H9 (cell line): ENCODE results near the gene LYPD6. TPM values are rescaled to one million over a fixed set of nuclear protein-coding genes. Genes with fewer than 3 reads are reported as not detected.

ENCODE experiments used
- DNase-seq: peaks from one replicate; pipeline ENCODE4 v3.0.0-alpha.2; 2017
- H2AFZ ChIP-seq: one replicate; pipeline ENCODE4 v1.6.1; 2013; ENCODE audit warnings: mild to moderate bottlenecking, low read length, control low read depth, moderate library complexity
- H2AK5ac ChIP-seq: 2 replicates; pipeline ENCODE4 v1.6.1; 2013; ENCODE audit warnings: low read length, control low read depth, mixed read lengths; ENCODE audit not compliant: insufficient read length
- H2BK120ac ChIP-seq: one replicate; pipeline ENCODE4 v1.6.1; 2013; ENCODE audit warnings: low read depth, mild to moderate bottlenecking, low read length, control low read depth, inconsistent platforms; ENCODE audit not compliant: poor library complexity, severe bottlenecking
- H2BK12ac ChIP-seq: 2 replicates; pipeline ENCODE4 v1.6.1; 2013; ENCODE audit warnings: low read length, control low read depth, mixed read lengths, low read depth; ENCODE audit not compliant: insufficient read length
- H2BK15ac ChIP-seq: 2 replicates; pipeline ENCODE4 v1.6.1; 2013; ENCODE audit warnings: low read depth, low read length, control low read depth
- H2BK20ac ChIP-seq: one replicate; pipeline ENCODE4 v1.6.1; 2013; ENCODE audit warnings: low read depth, mild to moderate bottlenecking, low read length, control low read depth, inconsistent platforms; ENCODE audit not compliant: poor library complexity, severe bottlenecking
- H2BK5ac ChIP-seq: 2 replicates; pipeline ENCODE4 v1.6.1; 2013; ENCODE audit warnings: low read length, control low read depth, mixed read lengths; ENCODE audit not compliant: insufficient read length
- H3K14ac ChIP-seq: 2 replicates; pipeline ENCODE4 v1.6.1; 2013; ENCODE audit warnings: low read length, control low read depth; ENCODE audit not compliant: insufficient read depth
- H3K18ac ChIP-seq: 2 replicates; pipeline ENCODE4 v1.6.1; 2013; ENCODE audit warnings: low read depth, mild to moderate bottlenecking, mixed read lengths, low read length, control low read depth; ENCODE audit not compliant: insufficient read length
- H3K23ac ChIP-seq: 2 replicates; pipeline ENCODE4 v1.6.1; 2013; ENCODE audit warnings: low read length, control low read depth, mixed read lengths, low read depth; ENCODE audit not compliant: insufficient read length
- H3K23me2 ChIP-seq: 2 replicates; pipeline ENCODE4 v1.6.1; 2013; ENCODE audit warnings: low read depth, mild to moderate bottlenecking, mixed read lengths, low read length, control low read depth; ENCODE audit not compliant: insufficient read length, poor library complexity, severe bottlenecking
- H3K27ac ChIP-seq: 2 replicates; pipeline ENCODE4 v1.5.1; 2013; ENCODE audit warnings: low read length, control low read depth, mixed read lengths, low read depth; ENCODE audit not compliant: insufficient read length
- H3K27me3 ChIP-seq: 2 replicates; pipeline ENCODE4 v1.6.1; 2013; ENCODE audit warnings: low read length, control low read depth, inconsistent platforms; ENCODE audit not compliant: insufficient read depth
- H3K4ac ChIP-seq: 2 replicates; pipeline ENCODE4 v1.6.1; 2013; ENCODE audit warnings: low read depth, mild to moderate bottlenecking, control low read depth, inconsistent platforms, low read length, moderate library complexity
- H3K4me1 ChIP-seq: 2 replicates; pipeline ENCODE4 v1.6.1; 2013; ENCODE audit warnings: low read length, control low read depth, inconsistent platforms; ENCODE audit not compliant: insufficient read depth
- H3K4me2 ChIP-seq: 2 replicates; pipeline ENCODE4 v1.6.1; 2013; ENCODE audit warnings: low read length, control low read depth, mixed read lengths; ENCODE audit not compliant: insufficient read length, insufficient read depth
- H3K56ac ChIP-seq: 2 replicates; pipeline ENCODE4 v1.6.1; 2013; ENCODE audit warnings: low read depth, mild to moderate bottlenecking, mixed read lengths, low read length, control low read depth; ENCODE audit not compliant: insufficient read length
- H3K79me1 ChIP-seq: 2 replicates; pipeline ENCODE4 v1.6.1; 2013; ENCODE audit warnings: low read depth, mild to moderate bottlenecking, moderate library complexity, low read length, control low read depth, inconsistent platforms; ENCODE audit not compliant: insufficient read depth, poor library complexity, severe bottlenecking
- H3K79me2 ChIP-seq: 2 replicates; pipeline ENCODE4 v1.6.1; 2013; ENCODE audit warnings: low read length, control low read depth, inconsistent platforms; ENCODE audit not compliant: insufficient read depth
- H3K9ac ChIP-seq: 2 replicates; pipeline ENCODE4 v1.6.1; 2013; ENCODE audit warnings: low read length, control low read depth, mixed read lengths; ENCODE audit not compliant: insufficient read length; ENCODE audit errors: extremely low read depth
- H3K9me3 ChIP-seq: one replicate; pipeline ENCODE4 v1.6.1; 2013; ENCODE audit warnings: low read depth, low read length, inconsistent platforms; ENCODE audit not compliant: control insufficient read depth
- H3T11ph ChIP-seq: one replicate; pipeline ENCODE4 v1.6.1; 2013; ENCODE audit warnings: mild to moderate bottlenecking, low read length, control low read depth, inconsistent platforms
- H4K20me1 ChIP-seq: one replicate; pipeline ENCODE4 v1.6.1; 2013; ENCODE audit not compliant: control insufficient read depth, insufficient read length, insufficient read depth
- H4K5ac ChIP-seq: 2 replicates; pipeline ENCODE4 v1.6.1; 2013; ENCODE audit warnings: low read depth, mild to moderate bottlenecking, mixed read lengths, low read length, control low read depth; ENCODE audit not compliant: insufficient read length
- H4K8ac ChIP-seq: replicated peaks from 2 replicates; pipeline ENCODE4 v1.6.1; 2013; ENCODE audit warnings: low read length, control low read depth, mixed read lengths, low read depth; ENCODE audit not compliant: insufficient read length
- H4K91ac ChIP-seq: 2 replicates; pipeline ENCODE4 v1.6.1; 2013; ENCODE audit warnings: low read depth, mild to moderate bottlenecking, moderate library complexity, mixed read lengths, low read length, control low read depth; ENCODE audit not compliant: insufficient read length
- H3K27ac Mint-ChIP-seq, 3 experiments: 2 replicates in 2 of 3; 3 replicates in 1 of 3; pipeline ENCODE4 v1.8.0; 2020 to 2021; ENCODE audit warnings: mixed read lengths in 3 of 3, mild to moderate bottlenecking in 1 of 3, moderate library complexity in 1 of 3
- H3K27me3 Mint-ChIP-seq: 2 replicates; pipeline ENCODE4 v1.8.0; 2021; ENCODE audit warnings: low read depth, mild to moderate bottlenecking, moderate library complexity, mixed read lengths
- H3K36me3 Mint-ChIP-seq, 3 experiments: 2 replicates in 2 of 3; 3 replicates in 1 of 3; pipeline ENCODE4 v1.8.0; 2020 to 2021; ENCODE audit warnings: low read depth in 3 of 3, mixed read lengths in 3 of 3; ENCODE audit not compliant: insufficient read depth in 1 of 3
- H3K4me1 Mint-ChIP-seq, 2 experiments: 2 replicates each; pipeline ENCODE4 v1.8.0; 2020; ENCODE audit warnings: mixed read lengths in 2 of 2
- H3K4me3 Mint-ChIP-seq, 2 experiments: 2 replicates in 1 of 2; 3 replicates in 1 of 2; pipeline ENCODE4 v1.8.0; 2020 to 2021; ENCODE audit warnings: mild to moderate bottlenecking in 2 of 2, mixed read lengths in 2 of 2, moderate library complexity in 1 of 2
- H3K9me3 Mint-ChIP-seq, 2 experiments: 2 replicates in 1 of 2; 3 replicates in 1 of 2; pipeline ENCODE4 v1.8.0; 2020; ENCODE audit warnings: mild to moderate bottlenecking in 2 of 2, mixed read lengths in 2 of 2, moderate library complexity in 1 of 2
- WGBS: extraction: QIAGEN DNeasy Blood & Tissue Kit; methylation state at CpG from one replicate; pipeline ENCODE4 v1.1.7; 2013; ENCODE audit warnings: missing lambda C conversion rate, low lambda C conversion rate, mixed read lengths; ENCODE audit not compliant: insufficient read length; ENCODE audit errors: extremely low coverage; 5-methylcytosine and 5-hydroxymethylcytosine counted together
- total RNA-seq: library from RNA; stranded (reverse); gene quantifications from 2 replicates; pipeline ENCODE4 v1.2.1, GENCODE V29; 2021
- TF ChIP-seq, protein P1 (sequence below): fragments of 200-600 bp; sonication (generic); conservative IDR thresholded peaks from 3 replicates; pipeline ENCODE4 v1.8.0; 2021; ENCODE audit warnings: antibody characterized with exemption, mild to moderate bottlenecking

LYPD6 gene
- total RNA-seq, 1 experiment from 2014 or later, result 3.0 TPM

DNA sequence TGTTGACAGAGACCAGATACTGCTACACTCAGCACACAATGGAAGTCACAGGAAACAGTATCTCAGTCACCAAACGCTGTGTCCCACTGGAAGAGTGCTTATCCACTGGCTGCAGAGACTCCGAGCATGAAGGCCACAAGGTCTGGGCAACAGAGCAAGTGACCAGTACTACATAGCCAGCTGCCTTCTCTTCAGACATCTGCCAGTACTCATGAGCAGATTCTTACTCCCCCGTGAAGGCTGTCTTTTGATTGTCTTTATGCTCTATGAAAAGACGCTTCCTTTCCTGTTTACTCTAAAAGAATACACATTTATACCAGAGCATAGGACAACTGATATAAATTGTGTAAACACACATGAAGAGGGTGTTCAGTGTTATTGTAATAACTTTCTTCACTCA lies 138.2 kb downstream of the LYPD6 start:
- no peak overlapping the region for H3K27ac Mint-ChIP-seq
- H3K9me3 Mint-ChIP-seq, result no peaks in the 10 kb centered on the region
- Histone ChIP-seq H2BK20ac (no peak overlapping the region), H2BK12ac (no peak overlapping the region), H3K4me2 (no peak overlapping the region), H4K8ac (no peak overlapping the region), H4K5ac (no peak overlapping the region), H3K23me2 (no peaks in the 10 kb centered on the region), H3K79me1 (no peaks in the 10 kb centered on the region), H3K23ac (no peak overlapping the region), H2BK120ac (no peak overlapping the region), H3K4me1 (no peaks in the 10 kb centered on the region), H3K18ac (no peak overlapping the region), H2BK5ac (no peak overlapping the region), H3K9ac (no peak overlapping the region), H2AFZ (no peak overlapping the region), H3K4ac (no peak overlapping the region), H4K20me1 (no peaks in the 10 kb centered on the region), H2AK5ac (no peak overlapping the region), H2BK15ac (no peak overlapping the region), H3K14ac (no peak overlapping the region), H3K27me3 (no peaks in the 10 kb centered on the region), H3K9me3 (no peaks in the 10 kb centered on the region), H3K27ac (no peak overlapping the region), H3T11ph (no peak overlapping the region), H3K79me2 (no peaks in the 10 kb centered on the region), H3K56ac (no peak overlapping the region), H4K91ac (no peak overlapping the region)
- H3K4me1 Mint-ChIP-seq, result peaks cover 3 to 8% of the 10 kb centered on the region in 2 experiments; a peak in 2 of 4 replicates
- no peak overlapping the region for H3K4me3 Mint-ChIP-seq
- H3K27me3 Mint-ChIP-seq, result no peaks in the 10 kb centered on the region
- no peaks in the 10 kb centered on the region; a peak in 2 of 7 replicates for H3K36me3 Mint-ChIP-seq
- WGBS, result no CpG with 5 or more reads among the region's 4 CpGs
- TF ChIP-seq, protein P1, sequence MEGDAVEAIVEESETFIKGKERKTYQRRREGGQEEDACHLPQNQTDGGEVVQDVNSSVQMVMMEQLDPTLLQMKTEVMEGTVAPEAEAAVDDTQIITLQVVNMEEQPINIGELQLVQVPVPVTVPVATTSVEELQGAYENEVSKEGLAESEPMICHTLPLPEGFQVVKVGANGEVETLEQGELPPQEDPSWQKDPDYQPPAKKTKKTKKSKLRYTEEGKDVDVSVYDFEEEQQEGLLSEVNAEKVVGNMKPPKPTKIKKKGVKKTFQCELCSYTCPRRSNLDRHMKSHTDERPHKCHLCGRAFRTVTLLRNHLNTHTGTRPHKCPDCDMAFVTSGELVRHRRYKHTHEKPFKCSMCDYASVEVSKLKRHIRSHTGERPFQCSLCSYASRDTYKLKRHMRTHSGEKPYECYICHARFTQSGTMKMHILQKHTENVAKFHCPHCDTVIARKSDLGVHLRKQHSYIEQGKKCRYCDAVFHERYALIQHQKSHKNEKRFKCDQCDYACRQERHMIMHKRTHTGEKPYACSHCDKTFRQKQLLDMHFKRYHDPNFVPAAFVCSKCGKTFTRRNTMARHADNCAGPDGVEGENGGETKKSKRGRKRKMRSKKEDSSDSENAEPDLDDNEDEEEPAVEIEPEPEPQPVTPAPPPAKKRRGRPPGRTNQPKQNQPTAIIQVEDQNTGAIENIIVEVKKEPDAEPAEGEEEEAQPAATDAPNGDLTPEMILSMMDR, result no peak
- DNase-seq, result no peak
